SHP77 treated with DMSO at 0.1 percent for 48 hours (cell line): Measurements from ENCODE around the gene DNAJC30.

ENCODE experiments used
- DNase-seq: peaks from one replicate; lab custom pipeline; 2025; lab: John Stamatoyannopoulos, UW

Gene DNAJC30

GRCh38 chr7:73707045-73707631 is 23.9 kb upstream of the DNAJC30 start:
- peak; percentile 34 for DNase-seq

GRCh38 chr7:73706126-73707044 is 23.1 kb upstream of the DNAJC30 start:
- DNase-seq = no peak

- DNase-seq = no peak
Measured at GRCh38 chr7:73705551-73705920, 22.3 kb upstream of the DNAJC30 start.

DNA sequence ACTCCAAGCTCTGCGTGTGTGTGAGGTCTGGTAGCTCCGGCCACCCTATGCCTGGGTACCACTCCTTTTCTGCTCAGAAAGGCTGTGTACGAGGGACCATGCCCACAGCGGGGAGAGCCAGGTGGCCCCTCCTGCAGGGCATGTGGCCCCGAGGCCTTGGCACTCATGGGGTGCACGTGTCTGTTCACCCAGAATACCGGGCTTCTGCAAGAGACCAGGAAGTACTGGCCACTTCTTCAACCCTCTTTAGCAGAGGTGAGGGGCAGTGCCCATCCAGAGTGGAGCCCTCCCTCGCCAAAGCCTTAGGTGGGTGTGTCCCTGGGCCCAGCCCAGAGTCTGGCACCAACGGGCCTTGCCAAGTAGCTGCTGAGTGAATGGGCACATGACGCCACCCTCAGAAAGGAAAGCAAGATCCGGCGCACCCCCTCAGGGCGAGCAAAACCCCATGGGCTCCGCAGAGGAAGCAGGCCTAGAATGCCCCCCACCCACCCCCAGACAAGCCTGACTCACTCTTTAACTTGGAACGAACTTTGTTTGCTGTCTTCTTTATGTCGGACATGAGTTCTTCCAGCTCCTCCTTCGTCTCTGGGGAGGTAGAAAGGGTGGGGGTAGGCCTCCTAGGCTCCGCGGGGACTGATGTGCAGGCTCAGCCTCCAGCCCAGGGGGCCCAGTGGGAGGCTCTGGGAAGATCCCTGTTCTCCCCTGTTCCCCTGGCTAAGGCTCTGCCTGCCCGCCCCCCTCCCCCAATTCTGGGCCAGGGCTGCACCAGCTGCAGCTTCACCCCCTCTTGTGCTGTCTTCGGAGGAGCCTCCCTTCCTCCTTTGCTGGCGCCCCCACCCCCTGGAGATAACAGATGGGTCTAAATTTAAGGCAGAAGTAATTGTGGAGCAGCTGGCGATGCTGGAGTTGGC is 21.6 kb upstream of the DNAJC30 start:
- no peak for DNase-seq

- no peak for DNase-seq
Measured at GRCh38 chr7:73703757-73704639, 20.7 kb upstream of the DNAJC30 start.

GRCh38 chr7:73703225-73703624 is 20.0 kb upstream of the DNAJC30 start:
- DNase-seq = no peak

DNA sequence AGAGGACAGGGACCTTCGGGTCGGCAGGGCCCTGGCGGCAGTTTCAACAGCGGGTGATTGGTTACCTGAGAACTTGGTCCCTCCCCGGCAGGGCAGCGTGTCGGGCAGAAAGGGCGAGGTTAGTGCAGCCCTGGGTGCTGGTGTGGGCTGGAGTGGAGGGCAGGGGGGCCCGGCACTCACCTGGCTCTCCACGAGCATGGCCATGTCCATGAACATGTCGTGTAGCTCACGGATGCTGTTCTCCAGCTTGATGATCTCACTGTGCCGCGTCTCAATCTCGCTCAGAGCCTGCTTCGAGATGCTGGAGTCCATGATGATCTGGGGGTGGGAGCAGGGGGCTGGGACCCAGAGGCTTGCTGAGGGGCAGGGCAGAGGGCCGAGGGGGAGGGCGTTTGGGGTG is 19.4 kb upstream of the DNAJC30 start:
- DNase-seq = no peak

- no peak for DNase-seq
Measured at GRCh38 chr7:73702226-73702625, 19.0 kb upstream of the DNAJC30 start.

DNA sequence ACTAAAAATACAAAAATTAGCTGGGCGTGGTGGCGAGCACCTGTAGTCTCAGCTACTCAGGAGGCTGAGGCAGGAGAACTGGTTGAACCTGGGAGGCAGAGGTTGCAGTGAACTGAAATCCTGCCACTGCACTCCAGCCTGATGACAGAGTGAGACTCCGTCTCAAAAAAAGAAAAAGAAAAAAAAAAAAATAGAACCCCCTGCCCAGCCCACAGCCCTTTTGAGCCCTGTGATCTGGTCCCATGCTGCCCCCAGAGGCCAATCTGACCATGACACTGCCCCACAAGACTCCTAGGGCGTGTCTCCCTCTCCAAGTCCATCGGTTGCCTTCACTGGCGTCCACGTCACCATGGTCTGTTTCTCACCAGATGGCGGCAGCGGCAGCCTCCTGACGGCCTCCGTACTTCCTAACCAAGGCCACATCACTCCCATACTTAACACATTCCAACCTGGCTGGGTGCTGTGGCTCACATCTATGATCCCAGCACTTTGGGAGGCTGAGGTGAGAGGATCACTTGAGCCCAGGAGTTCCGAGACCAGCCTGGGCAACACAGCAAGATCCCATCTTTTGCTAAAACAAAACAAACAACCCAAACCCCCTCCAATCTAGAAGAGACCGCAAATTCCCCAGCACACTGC is 18.2 kb upstream of the DNAJC30 start:
- no peak for DNase-seq

GRCh38 chr7:73700581-73701134 is 17.4 kb upstream of the DNAJC30 start:
- DNase-seq = no peak

GRCh38 chr7:73700069-73700423 is 16.8 kb upstream of the DNAJC30 start:
- DNase-seq = no peak

- no peak for DNase-seq
Measured at GRCh38 chr7:73699370-73700068, 16.3 kb upstream of the DNAJC30 start.

GRCh38 chr7:73698410-73698809 is 15.2 kb upstream of the DNAJC30 start:
- no peak for DNase-seq

DNA sequence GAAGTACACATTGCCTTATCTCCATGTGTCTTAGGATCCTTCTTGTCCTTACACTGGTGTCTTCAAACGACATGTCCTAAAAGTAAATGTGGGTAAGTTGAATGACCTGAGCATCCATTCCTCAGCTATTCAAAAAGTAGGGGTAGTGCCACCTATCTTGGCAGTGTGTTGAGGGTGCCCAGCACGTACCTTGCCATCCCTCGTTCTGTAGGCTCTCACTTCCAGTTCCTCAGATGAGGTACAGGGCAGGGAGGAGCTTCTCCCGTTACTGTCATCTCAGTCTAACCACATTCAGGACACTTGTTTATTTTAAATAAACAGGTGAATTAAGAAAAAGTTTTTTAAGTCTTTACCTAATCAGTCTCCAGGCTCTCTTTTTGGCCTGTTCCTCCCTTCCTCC is 13.1 kb upstream of the DNAJC30 start:
- no peak for DNase-seq

DNA sequence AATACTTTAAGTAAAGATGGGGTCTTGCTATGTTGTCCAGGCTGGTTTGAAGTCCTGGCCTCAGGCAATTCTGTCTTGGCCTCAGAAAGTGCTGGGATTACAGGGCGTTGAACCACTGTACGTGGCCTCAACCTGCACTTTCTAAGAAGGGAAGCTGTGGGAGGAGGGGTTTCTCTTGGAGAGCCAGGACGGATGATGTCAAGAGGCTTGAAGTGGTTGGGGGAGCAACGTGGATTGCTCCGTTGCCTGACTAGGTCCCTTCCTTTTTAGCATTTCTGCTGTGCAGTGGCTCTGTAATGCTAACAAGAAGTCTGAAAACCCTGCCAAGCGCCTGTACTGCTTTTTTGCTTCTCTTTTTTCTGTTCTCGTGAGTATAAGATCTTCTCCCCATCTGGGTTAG is 7.4 kb upstream of the DNAJC30 start:
- DNase-seq = no peak

DNA sequence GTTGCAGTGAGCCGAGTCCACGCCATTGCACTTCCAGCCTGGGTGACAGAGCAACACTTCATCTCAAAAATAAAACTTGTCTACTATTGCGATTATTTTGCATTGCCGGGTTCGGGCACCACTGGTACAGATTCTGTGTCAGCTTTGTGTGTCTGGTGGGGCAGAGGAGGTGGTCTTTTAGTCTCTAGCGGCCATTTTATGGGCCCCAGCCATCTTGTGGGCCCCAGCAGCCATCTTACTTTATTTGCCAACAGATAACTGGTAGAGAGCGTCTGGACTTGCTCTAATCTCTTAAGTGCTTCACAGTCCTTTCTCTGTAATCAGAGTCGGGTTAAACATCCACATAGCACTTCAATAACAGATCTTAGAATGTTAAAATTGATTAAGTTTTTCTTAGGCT is 5.0 kb upstream of the DNAJC30 start:
- no peak for DNase-seq

DNA sequence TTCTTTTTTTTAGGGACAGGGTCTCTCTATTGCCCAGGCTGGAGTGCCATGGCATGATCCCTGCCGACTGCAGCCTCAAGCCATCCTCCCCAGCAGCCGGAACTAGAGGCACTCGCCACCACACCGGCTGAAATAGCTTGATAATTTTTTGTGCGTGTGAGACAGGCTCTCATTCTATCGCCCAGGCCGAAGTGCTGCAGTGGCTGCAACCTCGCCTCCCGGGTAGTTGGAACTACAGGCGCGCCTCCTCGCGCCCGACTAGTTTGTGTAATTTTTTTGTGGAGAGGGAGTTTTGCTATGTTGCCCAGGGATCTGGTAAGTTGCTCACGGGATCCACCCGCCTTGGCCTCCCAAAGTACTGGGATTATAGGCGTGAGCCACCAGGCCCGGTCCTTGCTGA is 2.1 kb upstream of the DNAJC30 start:
- no peak for DNase-seq

GRCh38 chr7:73683788-73684693 is 788 bp upstream of the DNAJC30 start:
- no peak for DNase-seq

GRCh38 chr7:73682745-73683055 is 553 bp downstream of the DNAJC30 start:
- no peak for DNase-seq
